OCI-LY7 (cell line): ENCODE results near the gene NOL4L. TPM values are rescaled to one million over a fixed set of nuclear protein-coding genes. Genes with fewer than 3 reads are reported as not detected.

Source experiments
- BruUV-seq: library from RNA; stranded (reverse); fragments of 400-500 nt; replicated peaks from 2 replicates; lab custom pipeline; 2021; lab: Mats Ljungman, UMichigan
- CTCF ChIA-PET: fragments of 300-600 bp; sonication (Branson Sonifier 250); formaldehyde crosslinking; loops from one replicate; lab custom pipeline; 2022; ENCODE audit warnings: antibody characterized with exemption; ENCODE audit not compliant: unreplicated experiment; lab: Charles Lee
- POLR2A ChIA-PET: fragments of 300-600 bp; sonication (Branson Sonifier 250); formaldehyde crosslinking; loops from one replicate; lab custom pipeline; 2022; ENCODE audit warnings: antibody characterized with exemption; lab: Charles Lee
- DNase-seq: peaks from one replicate; pipeline ENCODE4 v3.0.0-alpha.2; 2015; ENCODE audit warnings: low spot score
- H2AFZ ChIP-seq: fragments of 200-600 bp; sonication (generic), shearing (Covaris generic); 2 replicates; pipeline ENCODE4 v1.6.1; 2014; ENCODE audit warnings: mild to moderate bottlenecking, antibody characterized with exemption, low read length, moderate library complexity
- H3K27ac ChIP-seq: fragments of 200-600 bp; sonication (generic); 2 replicates; pipeline ENCODE4 v1.5.1; 2014; ENCODE audit warnings: mixed run types, low read depth, mild to moderate bottlenecking, moderate library complexity, low read length, inconsistent platforms; ENCODE audit not compliant: poor library complexity, severe bottlenecking
- H3K36me3 ChIP-seq: fragments of 200-600 bp; sonication (generic); 2 replicates; pipeline ENCODE4 v1.6.1; 2014; ENCODE audit warnings: mild to moderate bottlenecking, antibody characterized with exemption, low read length, moderate library complexity, mixed read lengths; ENCODE audit not compliant: insufficient read depth
- H3K4me1 ChIP-seq: fragments of 200-600 bp; sonication (generic); 2 replicates; pipeline ENCODE4 v1.5.1; 2014; ENCODE audit warnings: mild to moderate bottlenecking, low read length; ENCODE audit not compliant: insufficient read depth, poor library complexity, severe bottlenecking
- H3K4me2 ChIP-seq: fragments of 200-600 bp; sonication (generic); 2 replicates; pipeline ENCODE4 v1.6.1; 2014; ENCODE audit warnings: mild to moderate bottlenecking, low read length
- H3K4me3 ChIP-seq: fragments of 200-600 bp; sonication (generic); 2 replicates; pipeline ENCODE4 v1.5.1; 2014; ENCODE audit warnings: mild to moderate bottlenecking, low read depth, low read length; ENCODE audit not compliant: poor library complexity, severe bottlenecking
- H3K79me2 ChIP-seq: fragments of 200-600 bp; sonication (generic); 2 replicates; pipeline ENCODE4 v1.6.1; 2016; ENCODE audit warnings: low read depth, mild to moderate bottlenecking, low read length, moderate library complexity, mixed read lengths; ENCODE audit not compliant: insufficient read depth
- H3K9me2 ChIP-seq: fragments of 200-600 bp; sonication (generic); 2 replicates; pipeline ENCODE4 v1.6.1; 2016; ENCODE audit warnings: mild to moderate bottlenecking, low read length, mixed read lengths; ENCODE audit not compliant: insufficient read depth
- H3K9me3 ChIP-seq: fragments of 200-600 bp; sonication (generic); 2 replicates; pipeline ENCODE4 v1.6.1; 2014; ENCODE audit warnings: mild to moderate bottlenecking, mixed run types, low read length, mixed read lengths
- H4K20me1 ChIP-seq: fragments of 200-600 bp; sonication (generic); 2 replicates; pipeline ENCODE4 v1.6.1; 2014; ENCODE audit warnings: mild to moderate bottlenecking, antibody characterized with exemption, low read length, moderate library complexity, mixed read lengths; ENCODE audit not compliant: insufficient read depth
- EZH2phosphoT487 ChIP-seq: fragments of 200-600 bp; sonication (generic); IDR thresholded peaks from 2 replicates; pipeline ENCODE4 v1.6.1; 2018; ENCODE audit warnings: low read depth, borderline replicate concordance, mild to moderate bottlenecking, mixed run types, antibody characterized with exemption, low read length, moderate library complexity, mixed read lengths
- intact Hi-C: fragments of 100-400 bp; cut with micrococcal nuclease; formaldehyde crosslinking; loops from one replicate; pipeline ENCODE4 v1.10.0; 2022; ENCODE audit not compliant: unreplicated experiment
- total RNA-seq, 2 experiments: library from RNA; depleted of rRNA in 1 of 2; stranded (reverse); fragments of >200 nt in 1 of 2; shearing (Covaris generic) in 1 of 2; gene quantifications; 2 replicates each; pipeline ENCODE4 v1.2.3, GENCODE V29; 2014 to 2022
- TF ChIP-seq, protein P1 (sequence below): fragments of 200-600 bp; sonication (generic); conservative IDR thresholded peaks from 2 replicates; pipeline ENCODE4 v1.5.1; 2014; ENCODE audit warnings: mild to moderate bottlenecking, antibody characterized with exemption, low read length, moderate library complexity, mixed read lengths

NOL4L gene
- total RNA-seq, 2 experiments from 2014 or later: 3.9 to 4.2 TPM

DNA sequence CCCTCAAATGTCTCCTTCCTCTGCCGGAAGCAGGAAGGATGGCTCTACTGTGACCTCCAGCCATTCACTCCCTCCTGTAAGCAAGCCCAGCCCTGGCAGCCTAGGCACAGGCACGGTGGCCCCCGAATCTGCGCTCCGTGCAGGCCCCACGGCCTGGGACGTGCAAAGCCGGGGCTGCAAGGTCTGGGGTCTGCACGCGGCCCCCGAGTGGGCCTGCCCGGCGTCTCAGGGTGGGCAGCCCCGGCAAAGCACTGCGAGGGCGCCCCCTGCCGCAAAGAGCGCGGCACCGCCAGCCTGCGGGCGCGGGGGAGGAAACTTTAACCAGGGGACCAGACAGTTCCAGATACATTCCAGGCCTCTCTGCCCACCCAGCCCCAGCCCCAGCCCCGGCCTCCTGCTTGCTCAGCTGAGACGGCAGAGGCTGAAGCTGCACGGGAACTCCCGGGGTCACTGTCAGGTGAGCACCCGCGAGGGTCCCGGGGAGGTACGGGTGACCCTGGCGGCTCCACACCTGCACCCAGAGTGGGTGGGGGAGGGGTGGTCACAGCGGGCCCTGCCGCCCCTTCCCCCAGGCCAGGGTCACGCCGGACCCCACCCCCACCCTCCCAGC, 128.2 kb downstream of the NOL4L start:
- peaks cover 5% of the 10 kb centered on the region for H3K4me1 ChIP-seq
- H3K4me2 ChIP-seq: peak overlapping the region; percentile 54; the same call in 1 of the 2 replicates
- no peaks in the 10 kb centered on the region for H3K79me2 ChIP-seq
- no peak overlapping the region for H3K27ac ChIP-seq
- no peaks in the 10 kb centered on the region for H4K20me1 ChIP-seq
- no peaks in the 10 kb centered on the region for H3K9me3 ChIP-seq
- no peaks in the 10 kb centered on the region for H3K9me2 ChIP-seq
- peak overlapping the region; percentile 64; the same call in 1 of the 2 replicates for H2AFZ ChIP-seq
- peak overlapping the region; percentile 24 for H3K4me3 ChIP-seq
- BruUV-seq: no TSS peak
- ChIA-PET CTCF (interaction anchor here (0.5 to 1.0 kb wide), 4 partner anchors 11 to 87 kb away, joined by 3 to 15 read pairs (median 6); no protein-coding TSS in a partner anchor), POLR2A (no interaction called here)
- TF ChIP-seq, protein P1, sequence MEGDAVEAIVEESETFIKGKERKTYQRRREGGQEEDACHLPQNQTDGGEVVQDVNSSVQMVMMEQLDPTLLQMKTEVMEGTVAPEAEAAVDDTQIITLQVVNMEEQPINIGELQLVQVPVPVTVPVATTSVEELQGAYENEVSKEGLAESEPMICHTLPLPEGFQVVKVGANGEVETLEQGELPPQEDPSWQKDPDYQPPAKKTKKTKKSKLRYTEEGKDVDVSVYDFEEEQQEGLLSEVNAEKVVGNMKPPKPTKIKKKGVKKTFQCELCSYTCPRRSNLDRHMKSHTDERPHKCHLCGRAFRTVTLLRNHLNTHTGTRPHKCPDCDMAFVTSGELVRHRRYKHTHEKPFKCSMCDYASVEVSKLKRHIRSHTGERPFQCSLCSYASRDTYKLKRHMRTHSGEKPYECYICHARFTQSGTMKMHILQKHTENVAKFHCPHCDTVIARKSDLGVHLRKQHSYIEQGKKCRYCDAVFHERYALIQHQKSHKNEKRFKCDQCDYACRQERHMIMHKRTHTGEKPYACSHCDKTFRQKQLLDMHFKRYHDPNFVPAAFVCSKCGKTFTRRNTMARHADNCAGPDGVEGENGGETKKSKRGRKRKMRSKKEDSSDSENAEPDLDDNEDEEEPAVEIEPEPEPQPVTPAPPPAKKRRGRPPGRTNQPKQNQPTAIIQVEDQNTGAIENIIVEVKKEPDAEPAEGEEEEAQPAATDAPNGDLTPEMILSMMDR: peak; percentile 86
- no peak for TF ChIP-seq EZH2phosphoT487
- intact Hi-C loops: loop anchor here (2.0 to 10.0 kb wide), 3 partner anchors 120 to 632 kb away; no protein-coding TSS in a partner anchor
- peak; percentile 66 for DNase-seq
- H3K36me3 ChIP-seq: no peaks in the 10 kb centered on the region

DNA sequence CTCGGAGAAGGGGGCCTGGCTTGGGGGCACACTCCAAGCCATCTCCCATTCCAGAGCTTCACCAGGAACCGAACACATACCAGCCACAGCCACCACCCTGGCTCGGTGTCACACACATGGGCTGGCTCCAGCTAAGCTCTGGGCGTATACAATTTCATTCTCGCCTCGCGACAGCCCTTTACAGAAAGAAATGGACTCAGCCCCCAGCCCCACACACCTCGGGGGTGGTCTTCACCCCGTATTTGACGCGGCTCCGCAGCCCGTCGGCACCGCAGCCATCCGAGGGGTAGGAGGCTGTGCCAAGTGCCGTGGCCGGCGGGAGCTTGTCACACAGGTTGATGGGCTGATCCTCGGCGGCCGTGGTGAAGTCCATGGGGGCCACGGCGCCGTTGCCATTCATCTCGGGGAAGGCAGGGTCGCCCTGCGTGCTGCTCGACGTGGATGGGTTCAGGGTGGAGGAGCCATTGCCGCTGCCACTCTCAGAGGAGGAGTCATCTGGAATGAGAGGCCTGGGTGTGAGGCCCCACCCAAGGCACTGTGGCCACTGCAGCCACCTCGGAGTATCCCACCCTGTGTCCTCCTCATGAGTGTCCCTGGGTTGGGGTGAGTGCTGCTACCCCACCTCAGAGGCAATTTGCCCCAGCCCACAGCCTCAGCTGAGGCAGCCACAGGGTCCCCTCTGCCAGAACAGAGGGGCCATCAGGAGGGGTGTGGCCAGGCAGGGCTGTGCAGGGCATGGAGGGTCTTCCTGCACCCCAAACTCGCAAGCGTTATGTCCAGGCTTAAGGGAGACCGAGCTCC, 129.0 kb downstream of the NOL4L start:
- Histone ChIP-seq H4K20me1 (no peaks in the 10 kb centered on the region), H3K4me2 (peak overlapping the region; percentile 54; the same call in 1 of the 2 replicates), H3K36me3 (no peaks in the 10 kb centered on the region), H3K9me2 (no peaks in the 10 kb centered on the region), H3K27ac (no peak overlapping the region), H3K79me2 (no peaks in the 10 kb centered on the region), H3K9me3 (no peaks in the 10 kb centered on the region), H3K4me1 (peaks cover 5% of the 10 kb centered on the region), H3K4me3 (no peak overlapping the region), H2AFZ (peak overlapping the region; percentile 64; the same call in 1 of the 2 replicates)
- intact Hi-C loops: loop anchor here (2.0 to 10.0 kb wide), 3 partner anchors 119 to 631 kb away; no protein-coding TSS in a partner anchor
- TF ChIP-seq, protein P1: no peak
- no peak for TF ChIP-seq EZH2phosphoT487
- no TSS peak for BruUV-seq
- ChIA-PET POLR2A (interaction anchor here (0.6 kb wide), 1 partner anchor 33 kb away, joined by 3 read pairs; no protein-coding TSS in a partner anchor), CTCF (interaction anchor here (0.5 kb wide), 1 partner anchor 603 kb away, joined by 4 read pairs; no protein-coding TSS in a partner anchor)
- DNase-seq: no peak
